ENCODE results near the gene CCDC91. TPM values are rescaled to one million over a fixed set of nuclear protein-coding genes. Genes with fewer than 3 reads are reported as not detected.

The CCDC91 gene
- total and polyA plus RNA-seq, 9 of the 15 experiments (the other 6 are each of a cell fraction or from before 2014, with no cell fraction given): 10.1 to 31.1 (median 26.3) TPM

GRCh38 chr12:28190321-28191050, at the start of gene CCDC91 (continued):
- no peak for TF ChIP-seq U2AF2 (optimal IDR thresholded peaks at IDR 0.05; ENCODE audit: low read depth, low read length)
- peak; percentile 83 for TF ChIP-seq ELF1 (tag; IDR thresholded peaks at IDR 0.05)
- peak; percentile 59; the same call in 1 of the 2 replicates for TF ChIP-seq LCOR (CRISPR knock-in tag; IDR thresholded peaks at IDR 0.05)
- no peak for TF ChIP-seq ZFP30 (CRISPR knock-in tag; IDR thresholded peaks at IDR 0.05; ENCODE audit: borderline replicate concordance)
- TF ChIP-seq DPF2 (IDR thresholded peaks at IDR 0.05): peak; percentile 60
- TF ChIP-seq RREB1 (CRISPR knock-in tag; IDR thresholded peaks at IDR 0.05): no peak
- no peak for TF ChIP-seq DMBX1 (CRISPR knock-in tag; IDR thresholded peaks at IDR 0.05; ENCODE audit: borderline replicate concordance)
- peak; percentile 25; the same call in 1 of the 2 replicates for TF ChIP-seq CLOCK (CRISPR knock-in tag; IDR thresholded peaks at IDR 0.05; ENCODE audit: borderline replicate concordance)
- TF ChIP-seq KDM2B (CRISPR knock-in tag; IDR thresholded peaks at IDR 0.05): 0 out of 2 replicates have a peak, but pooled peaks have one; percentile 38
- TF ChIP-seq MED1 (CRISPR knock-in tag; IDR thresholded peaks at IDR 0.05; ENCODE audit: borderline replicate concordance): no peak
- no peak for TF ChIP-seq TSC22D4 (tag; IDR thresholded peaks at IDR 0.05)
- no peak for TF ChIP-seq NR1H2 (CRISPR knock-in tag; IDR thresholded peaks at IDR 0.05)
- no peak for TF ChIP-seq MAFF (IDR thresholded peaks at IDR 0.05; ENCODE audit: low read length)
- TF ChIP-seq ZNF586 (CRISPR knock-in tag; conservative IDR thresholded peaks at IDR 0.05): no peak
- TF ChIP-seq MAZ (CRISPR knock-in tag; conservative IDR thresholded peaks at IDR 0.05 in 1 of 2, IDR thresholded peaks at IDR 0.05 in 1 of 2): peak; percentile 72 to 92
- no peak for TF ChIP-seq RFX1 (IDR thresholded peaks at IDR 0.05)
- no peak for TF ChIP-seq SNAPC5 (CRISPR knock-in tag; IDR thresholded peaks at IDR 0.05)
- peak in 1 of 2 experiments; percentile 26; a peak in 2 of 4 replicates for TF ChIP-seq RAD21 (CRISPR knock-in tag; conservative IDR thresholded peaks at IDR 0.05 in 1 of 2, IDR thresholded peaks at IDR 0.05 in 1 of 2)
- peak; percentile 74 for TF ChIP-seq SMAD4 (CRISPR knock-in tag; conservative IDR thresholded peaks at IDR 0.05)
